T-helper 9 cell (primary cell): Measurements from ENCODE around the gene CAMKMT.

ENCODE experiments used
- DNase-seq: peaks from one replicate; pipeline ENCODE4 v3.0.0-alpha.2; 2020

Gene CAMKMT

DNA sequence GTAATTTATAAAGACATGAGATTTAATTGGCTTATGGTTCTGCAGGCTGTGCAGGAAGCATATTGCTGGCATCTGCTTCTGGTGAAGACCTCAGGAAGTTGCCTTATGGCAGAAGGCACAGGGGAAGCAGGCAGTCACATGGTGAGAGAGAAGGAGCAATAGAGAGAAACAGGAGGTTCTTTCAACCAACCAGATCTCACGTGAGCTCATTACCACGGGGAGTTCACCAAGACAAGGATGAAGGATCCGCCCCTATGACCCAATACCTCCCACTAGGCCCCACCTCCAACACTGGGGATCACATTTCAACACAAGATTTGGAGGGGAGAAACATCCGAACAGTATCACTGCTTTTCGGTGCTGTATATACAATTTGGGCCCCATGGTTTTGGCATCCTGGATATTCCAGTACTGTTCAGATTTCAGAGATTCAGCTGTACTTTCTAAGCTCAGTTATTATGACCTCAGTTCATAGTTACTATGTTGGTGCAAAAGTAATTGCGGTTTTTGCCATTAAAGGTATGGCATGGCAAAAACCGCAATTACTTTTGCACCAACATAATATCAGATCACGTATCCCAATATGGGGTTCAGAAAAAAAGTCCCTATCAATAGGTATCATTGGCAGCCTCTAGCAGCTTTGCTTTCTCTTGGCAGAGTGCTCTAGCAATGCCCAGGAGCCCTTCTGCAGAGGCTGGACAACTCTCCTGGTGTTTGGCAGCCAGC is 390.2 kb downstream of the CAMKMT start:
- DNase-seq = no peak

DNA sequence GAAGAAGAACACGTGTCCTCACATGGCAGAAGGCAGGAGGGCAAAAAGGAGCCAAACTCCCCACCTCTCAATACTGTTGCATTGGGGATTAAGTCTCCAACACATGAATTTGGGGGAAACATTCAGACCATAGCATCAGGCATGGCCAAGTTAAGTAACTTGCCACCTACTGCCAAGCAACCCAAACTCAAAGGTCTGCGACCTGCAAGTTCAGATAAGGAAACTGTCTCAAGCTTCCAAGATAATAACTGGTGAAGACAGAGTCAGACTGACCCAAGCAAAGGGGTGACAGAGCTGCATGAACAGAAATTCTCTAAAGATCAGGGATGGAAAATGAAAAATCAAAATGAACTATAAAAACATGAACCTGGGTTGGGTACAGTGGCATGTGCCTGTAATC is 391.0 kb downstream of the CAMKMT start:
- no peak for DNase-seq

DNA sequence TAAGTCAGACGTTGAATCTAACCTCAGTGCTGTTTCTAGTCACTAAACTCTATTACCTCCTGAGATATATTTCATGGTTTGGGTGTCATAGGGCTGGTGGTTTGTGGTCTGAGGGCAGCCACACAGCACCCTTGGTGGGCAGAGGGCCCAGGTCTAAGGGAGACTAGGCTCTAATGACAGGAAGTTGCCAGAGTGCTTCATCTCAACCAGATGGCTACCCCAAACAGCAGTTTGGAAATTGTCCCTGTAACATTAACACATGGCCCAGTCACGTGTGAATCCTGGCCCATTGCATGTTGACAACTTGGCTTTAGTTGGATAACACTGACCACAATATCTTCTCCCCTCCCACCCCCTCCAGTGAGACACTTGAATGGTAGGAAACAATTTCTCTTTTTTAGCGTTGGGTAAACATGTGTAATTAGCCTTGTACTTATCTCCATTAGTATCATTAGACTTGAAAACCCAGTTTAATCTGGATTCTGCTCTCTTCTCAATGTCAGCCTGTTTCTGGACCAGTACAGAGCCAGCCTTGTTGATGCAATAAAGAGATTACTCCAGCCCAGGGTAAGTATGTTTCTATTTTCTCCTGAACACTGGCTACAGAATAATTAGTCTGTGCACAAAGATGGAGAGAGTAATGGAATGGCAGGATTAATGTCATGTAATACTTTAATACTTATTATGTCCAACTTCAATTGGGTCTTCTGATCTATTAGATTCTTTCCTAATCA is 392.0 kb downstream of the CAMKMT start:
- DNase-seq = no peak

DNA sequence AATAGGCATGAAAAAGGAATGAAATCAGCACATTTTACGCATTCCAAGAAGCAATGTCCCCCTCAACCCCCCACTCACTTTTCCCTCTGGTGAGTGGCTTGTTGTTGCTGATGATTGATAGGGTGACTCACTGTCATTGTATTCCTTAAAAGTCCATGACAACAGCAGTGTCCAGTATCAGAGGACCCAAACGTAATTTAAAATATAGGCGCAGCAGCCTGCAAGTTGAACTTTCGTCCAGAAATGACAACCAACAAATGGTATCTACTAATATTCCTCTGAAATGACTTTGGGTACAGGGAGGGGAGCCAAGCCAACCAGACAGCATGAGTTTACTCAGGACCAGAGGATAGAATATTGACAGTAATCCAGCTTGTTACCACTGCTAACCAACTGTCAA is 396.8 kb downstream of the CAMKMT start:
- no peak for DNase-seq

DNA sequence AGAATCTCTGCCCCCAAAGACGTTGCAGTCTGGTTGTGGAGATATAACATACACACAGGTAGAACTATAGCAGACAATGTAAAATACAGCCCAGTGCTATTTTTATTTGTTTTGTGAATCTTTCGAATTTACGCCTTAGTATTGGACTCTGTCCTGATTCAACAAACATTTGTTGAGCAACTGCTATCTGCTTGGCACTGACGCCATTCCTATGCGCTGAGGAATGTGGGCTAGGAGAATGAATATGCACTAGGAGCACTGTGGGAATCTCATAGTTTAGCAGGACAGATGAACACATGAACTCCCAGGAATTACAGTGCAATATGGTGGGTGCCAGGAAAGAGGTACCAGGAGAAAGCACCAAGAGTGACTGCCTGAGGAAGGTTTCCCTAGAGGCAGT is 398.1 kb downstream of the CAMKMT start:
- no peak for DNase-seq

DNA sequence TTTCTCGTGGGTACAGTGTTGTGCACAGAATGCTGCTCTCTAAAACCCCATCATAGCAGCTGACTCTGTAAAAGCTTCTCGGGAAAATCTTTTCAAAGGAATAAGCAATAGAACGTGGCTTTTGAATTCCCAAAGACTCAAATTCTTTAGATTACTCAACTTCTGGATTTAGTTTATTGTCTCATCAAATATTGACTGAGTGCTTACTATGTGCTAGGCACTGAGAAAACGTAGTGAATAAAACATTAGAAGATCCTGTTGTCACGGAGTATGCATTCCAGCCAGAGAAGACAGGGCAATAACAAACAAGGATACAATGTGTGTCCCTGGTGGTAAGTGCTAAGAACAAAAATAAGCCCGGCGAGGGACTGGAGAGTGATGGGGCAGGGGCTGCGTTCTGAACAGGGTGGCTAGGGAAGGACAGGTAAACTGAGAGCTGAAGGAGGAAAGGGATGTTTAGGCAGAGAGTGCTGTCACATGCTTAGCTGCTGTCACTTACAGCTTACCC is 401.6 kb downstream of the CAMKMT start:
- DNase-seq = no peak

DNA sequence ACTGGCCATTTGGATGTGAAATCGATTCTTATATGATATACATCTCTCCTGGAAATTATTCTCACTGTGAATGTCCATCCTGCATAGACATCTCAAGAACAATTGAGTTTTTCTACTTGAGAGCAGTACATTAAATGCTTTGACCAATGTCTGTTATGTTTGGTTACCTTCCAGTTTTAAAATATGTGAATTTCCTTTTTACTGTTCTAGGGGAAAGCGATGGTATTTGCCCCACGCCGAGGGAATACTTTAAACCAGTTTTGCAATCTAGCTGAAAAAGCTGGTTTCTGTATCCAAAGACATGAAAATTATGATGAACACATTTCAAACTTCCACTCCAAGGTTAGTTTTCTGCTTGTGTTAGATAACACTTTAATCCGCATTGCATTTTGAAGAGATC is 404.5 kb downstream of the CAMKMT start:
- DNase-seq = no peak

DNA sequence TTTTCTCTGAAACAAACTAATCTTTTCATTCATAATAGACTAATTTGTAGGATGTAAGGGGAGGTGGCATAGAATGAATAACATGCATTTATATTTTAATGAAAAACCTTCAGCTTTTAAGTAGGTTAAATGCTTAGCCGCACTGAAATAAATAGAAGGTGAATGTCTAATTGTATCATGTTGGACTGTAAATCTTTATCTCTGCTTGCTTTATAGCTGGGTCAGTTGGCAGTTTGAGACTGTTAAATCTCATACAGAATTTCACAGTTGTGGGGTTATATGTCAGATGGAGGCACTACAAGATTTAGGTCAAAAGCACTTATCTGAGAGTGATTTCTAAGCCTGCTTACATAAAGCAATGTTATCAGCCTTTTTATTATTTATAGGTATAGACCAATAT is 405.0 kb downstream of the CAMKMT start:
- no peak for DNase-seq

DNA sequence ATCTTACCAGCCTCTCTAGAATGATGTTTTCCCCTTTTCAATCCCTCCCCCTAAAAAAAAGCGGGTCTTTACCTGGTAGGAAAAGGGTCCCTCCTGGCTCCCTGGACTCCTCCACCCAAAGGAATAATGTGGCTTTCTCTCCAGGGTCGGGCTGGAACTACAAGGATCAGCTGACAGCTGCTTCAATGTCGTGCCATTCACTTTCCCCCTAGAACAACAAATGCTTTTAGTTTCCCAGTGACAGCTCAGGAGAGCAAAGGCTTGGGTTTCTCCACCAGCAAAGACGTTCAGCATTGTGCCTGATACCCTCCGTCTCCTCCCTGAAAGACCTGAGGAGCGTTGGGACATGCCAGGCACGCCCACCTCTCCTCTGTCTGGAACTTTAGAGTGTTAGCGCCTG is 405.9 kb downstream of the CAMKMT start:
- DNase-seq = no peak

DNA sequence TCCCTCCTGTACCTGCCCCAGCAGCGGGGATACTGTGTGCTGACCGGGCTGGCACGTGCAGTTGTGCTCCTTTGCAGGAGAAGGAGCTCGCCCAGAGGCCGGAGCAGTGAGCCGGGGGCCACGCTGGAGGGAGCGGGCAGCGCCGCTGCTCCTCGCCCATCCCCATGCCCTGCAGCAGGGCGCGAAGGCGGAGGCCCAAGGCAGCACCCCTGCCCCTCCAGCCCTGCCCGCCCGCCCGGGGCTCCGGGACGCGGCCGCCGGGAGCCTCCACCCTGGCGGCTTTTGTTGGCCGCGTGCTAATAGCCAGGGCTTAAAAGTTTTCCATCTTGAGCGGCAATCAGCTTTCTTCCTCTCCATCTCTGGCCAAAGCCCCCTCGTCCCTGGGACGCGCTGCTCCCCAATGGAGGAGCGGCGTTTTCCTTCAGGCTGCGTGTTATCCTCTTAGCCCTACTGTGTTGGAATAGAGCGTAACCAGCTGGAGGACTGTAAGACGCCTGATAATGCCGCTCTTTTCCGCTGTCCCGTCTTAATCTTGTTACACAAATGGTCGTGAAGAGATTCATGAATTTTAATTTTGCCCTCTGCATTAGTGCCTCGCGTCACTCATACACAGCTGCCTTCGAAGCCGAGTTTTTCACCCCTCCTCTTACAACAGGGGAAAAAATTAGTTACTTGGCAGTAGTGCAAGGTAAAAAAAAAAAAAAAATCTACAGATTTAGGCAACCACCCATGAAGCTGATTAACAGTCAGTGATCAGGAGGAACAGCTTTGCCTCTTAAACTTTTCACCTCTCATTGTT is 406.9 kb downstream of the CAMKMT start:
- no peak for DNase-seq

DNA sequence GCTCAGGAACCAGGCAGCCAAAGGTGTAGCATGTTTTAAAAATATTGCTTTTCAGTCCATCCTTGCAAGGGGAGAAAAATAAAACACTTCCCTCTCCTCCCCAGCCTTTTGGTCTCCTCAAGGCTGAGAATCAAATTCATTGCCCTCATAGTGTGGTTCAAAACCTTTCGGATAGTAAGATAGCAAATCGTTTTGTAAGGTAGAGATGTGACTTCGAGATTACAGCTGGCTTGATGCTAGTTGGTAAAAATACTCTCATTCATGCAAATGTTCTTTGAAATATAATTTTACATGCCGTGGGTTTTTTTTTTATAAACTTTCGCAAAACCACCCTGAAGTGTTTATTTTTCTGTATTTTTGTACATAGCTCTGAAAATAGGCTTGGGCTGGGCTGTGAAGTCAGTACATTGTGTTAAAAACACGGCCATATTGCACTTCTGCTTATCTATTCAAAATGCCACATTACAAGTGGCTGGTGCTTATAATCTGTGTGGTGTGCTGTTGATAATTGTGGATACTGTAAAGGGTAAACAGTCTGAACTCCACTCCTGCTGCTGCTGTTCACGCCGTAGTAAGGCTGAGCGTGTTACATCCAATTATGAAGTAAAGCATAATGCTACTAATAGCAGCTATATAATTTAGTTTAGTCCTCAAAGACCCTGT is 407.7 kb downstream of the CAMKMT start:
- DNase-seq = no peak

DNA sequence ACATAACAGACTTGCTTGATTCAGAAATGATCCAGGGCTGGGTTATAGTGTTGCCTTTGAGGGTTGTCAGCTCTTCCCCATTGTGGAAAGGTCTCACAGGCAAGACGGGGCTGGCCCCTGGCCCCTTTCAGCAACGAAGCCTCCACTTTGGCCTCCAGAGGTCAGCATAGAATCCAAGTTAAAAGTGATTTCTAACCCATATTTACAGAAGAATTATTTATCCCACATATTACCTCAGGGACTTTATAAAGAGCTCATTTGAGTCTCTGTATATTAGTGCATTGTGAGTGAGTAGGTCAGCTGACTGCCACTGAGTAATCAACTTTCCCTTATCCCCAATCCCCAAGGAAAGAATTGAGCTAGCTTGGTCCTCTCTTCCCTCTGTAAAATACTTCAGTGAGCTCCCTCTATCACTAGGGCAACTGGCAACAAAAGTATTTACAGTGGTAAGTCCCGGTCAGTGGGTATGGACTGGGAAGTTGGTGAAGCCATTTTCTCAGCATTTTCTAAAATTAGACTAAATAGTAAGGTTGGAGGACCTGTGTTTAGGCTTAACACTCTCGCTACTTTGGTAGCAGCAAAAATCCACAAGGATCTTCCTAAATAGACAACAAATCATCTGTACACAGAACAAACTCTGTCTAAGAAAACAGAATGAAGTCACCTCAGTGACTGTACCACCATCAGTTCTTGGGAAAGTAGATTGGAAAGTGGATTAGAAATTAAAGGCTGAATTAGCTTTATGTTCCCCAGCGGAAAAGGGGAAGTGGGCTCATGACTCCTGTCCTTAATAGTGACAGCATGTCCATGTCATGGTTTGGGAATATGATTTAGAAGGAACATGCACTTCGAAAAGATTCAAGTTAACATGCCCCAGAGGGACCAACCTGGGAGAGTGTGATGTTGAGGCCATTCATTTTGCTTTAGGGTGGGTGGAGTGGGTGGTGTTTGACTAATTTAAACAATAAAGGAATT is 408.8 kb downstream of the CAMKMT start:
- DNase-seq = no peak

DNA sequence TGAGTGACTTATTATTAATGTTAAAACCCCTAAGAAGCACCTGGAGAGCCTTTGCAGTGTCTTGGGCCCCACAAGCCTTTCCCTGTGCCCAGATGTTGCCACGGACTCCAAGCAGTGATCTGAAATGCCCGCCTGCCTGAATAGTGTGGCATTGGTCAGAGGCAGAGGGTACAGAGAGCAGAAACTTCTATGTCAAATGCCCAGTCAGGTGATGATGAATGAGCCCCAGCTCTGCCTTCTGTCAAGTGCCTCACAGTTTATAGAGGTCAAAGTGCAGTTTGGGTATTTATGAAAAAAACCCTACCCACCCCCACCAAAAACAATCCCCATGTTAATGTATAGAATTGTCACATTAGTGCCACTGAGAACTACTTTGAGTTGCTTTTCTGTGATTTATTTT is 409.8 kb downstream of the CAMKMT start:
- DNase-seq = no peak

DNA sequence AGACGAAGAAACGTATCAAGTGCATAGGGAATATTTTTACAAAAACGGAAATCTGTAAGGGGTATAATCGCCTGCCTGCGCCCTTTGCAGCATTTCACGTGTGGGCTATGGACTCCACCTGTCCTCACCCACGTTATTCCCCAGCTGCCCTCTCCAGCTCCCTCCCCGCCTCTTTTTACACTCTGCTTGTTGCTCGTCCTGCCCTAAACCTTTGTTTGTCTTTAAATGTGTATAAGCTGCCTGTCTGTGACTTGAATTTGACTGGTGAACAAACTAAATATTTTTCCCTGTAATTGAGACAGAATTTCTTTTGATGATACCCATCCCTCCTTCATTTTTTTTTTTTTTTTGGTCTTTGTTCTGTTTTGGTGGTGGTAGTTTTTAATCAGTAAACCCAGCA is 410.4 kb downstream of the CAMKMT start:
- no peak for DNase-seq

DNA sequence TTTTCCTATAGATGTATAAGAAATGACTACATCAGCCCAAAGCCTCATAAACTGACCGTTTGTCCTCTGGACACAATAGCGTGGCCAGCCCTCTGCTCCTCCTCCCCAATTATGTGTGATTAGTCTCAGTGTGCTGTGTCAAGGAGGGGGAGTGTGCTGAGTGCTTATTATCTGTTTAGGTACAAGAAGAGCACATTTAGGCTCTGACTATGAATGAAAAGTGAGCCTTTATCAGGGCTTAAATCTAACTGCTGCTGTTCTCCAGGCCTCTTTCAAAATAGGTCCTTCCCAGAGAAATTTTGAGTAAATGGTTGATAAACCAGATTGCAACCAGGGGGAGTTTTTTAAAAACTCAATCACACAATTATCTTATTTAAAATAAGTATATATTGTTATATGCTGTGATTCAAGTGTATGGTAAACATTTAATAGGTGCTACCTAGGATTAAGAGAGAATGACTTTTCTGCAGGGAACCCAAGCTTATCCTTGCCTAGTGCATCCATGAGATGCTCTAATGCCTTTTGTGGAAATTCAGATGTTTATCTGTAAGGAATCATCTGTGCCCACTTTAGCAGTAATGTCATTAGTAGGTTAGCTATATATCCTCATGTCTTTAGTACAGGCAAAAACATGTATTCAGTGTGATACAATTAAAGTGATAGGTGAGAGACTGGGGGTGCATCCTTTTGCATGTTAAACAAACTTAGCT is 411.1 kb downstream of the CAMKMT start:
- no peak for DNase-seq

DNA sequence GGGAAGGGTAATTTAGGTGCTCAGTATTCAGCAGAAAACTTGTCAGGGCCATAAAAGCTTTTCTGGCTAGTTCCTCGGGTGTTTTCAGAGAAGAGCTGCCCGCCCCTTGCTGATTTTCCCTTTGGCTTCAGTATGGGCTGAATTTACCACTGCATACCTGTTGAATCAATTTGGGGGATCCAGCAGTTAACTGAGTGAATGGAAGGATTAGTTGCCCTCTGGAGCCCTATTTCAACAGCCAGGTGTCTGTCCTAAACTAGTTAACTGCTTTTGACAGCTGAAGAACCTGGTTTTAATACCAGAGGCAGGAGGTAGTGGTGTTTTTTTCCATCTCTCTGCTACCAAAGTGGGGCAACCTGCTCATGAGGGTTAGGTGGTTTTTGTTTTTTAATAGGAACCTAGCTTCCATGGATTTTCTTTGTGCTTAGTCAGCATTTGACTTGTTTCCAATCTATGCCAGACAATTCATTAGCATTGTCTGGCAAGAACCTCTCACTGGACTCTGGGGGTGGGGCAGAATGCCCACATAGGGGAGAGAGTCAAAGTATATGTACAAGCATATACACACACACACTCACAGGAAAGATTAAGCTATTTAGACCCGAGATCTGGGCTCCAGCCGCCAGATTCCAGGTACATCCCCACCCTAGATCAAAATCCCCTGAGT is 413.2 kb downstream of the CAMKMT start:
- DNase-seq = no peak

DNA sequence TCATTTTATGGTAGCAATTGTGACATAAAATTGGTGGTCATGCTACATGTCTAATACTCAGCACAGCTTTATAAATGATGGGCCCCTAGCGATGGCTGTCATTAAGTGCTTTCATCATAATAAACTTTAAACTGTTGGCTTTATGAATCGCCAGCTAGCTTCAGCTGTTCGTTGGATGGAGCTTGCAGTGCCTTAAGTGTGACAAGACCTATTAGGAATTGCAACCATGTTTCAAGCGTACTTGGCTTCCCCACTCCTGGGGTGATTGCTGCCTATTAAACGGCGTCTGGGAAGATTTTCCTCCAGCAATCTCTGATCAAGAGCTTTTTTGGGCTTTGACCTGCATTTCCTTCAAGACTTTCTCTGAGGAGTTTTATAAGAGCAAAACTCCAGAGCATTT is 415.3 kb downstream of the CAMKMT start:
- DNase-seq = no peak

DNA sequence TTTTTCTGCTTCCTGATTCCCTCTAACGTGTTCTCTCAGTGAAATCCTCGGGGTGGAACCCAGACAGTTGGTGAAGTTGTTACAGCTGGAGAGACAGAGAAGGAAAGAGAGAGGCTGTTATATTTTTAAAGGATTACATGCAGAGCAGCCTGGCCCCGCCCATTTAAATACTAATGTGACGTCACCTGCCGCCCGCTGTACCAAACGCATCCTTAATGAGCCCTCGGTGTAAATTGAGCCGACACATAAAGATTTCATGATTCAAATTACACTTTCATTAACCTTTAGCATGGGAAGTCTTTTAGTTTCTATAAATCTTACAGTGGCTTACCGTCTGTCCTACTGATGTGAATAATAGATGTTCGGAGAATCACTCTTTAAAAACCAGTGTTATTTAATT is 415.8 kb downstream of the CAMKMT start:
- DNase-seq = no peak

DNA sequence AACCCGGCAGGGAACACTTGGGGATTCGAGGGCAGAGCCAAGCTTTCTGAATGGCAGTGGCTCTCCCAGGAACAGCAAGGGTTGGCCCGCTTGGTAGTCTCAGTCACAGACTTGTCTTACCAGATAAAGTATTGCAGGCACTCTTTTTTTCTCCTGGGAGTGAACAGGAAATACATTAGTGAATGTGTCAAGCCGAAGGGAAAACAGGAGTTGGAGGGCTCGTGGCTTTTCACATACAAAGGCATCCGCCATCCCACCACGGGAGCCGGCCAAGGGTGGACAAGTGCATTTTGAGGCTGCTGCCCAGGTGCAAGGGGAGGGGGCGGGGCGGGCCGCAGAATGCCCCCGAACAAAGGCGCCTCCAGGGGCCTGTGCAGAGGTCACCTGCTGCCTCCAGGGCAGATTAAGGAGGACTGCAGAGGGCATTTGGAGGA is 416.5 kb downstream of the CAMKMT start:
- no peak for DNase-seq

DNA sequence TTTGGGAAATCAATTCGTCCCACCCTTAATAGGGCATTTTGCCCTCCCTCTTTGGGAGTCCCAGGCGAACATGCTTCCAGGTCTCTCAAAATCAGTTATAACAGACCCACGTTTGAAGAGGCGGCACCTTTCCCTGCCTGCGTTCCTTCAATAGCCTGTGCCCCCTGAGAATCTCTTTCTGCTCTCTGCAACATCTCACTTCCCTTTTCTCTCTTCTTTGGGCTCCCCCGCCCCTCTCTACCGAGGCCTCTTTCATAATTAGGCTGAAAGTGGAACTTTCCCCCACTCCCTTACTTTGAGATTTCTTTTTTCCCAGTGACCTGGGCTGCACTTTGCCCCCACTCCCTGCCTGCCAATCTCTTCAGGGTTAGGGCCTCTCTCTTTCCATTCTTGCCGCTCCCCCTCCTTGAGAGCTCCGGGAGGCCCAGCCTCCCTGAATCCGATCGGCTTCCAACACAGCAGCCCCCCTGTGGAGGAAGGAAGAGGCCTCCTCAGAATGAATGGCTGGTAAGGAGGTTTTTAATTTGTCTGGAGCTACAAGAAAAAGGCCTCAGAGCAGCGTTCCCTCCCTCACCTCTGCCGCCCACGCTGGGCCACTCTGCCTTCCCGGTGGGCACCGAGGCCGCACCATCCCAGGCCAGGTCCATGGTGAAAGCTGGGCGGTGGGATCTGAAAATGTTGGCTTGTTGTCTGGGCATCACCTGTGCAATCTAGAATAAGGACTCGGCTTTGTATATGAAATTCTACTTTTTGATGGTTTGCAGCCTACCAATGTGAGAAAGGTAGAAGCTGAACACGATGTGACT is 417.1 kb downstream of the CAMKMT start:
- no peak for DNase-seq
